ENCODE data around the gene AKT1. TPM values are rescaled to one million over a fixed set of nuclear protein-coding genes. Genes with fewer than 3 reads are reported as not detected.

The AKT1 gene
- polyA plus RNA-seq, 3 donors from 2014 or later: 14.8 to 23.3 (median 21.3) TPM

Other genes with a start within 250 kb of the AKT1 start
- gene C14orf180, start 216.0 kb downstream of the AKT1 start, polyA plus RNA-seq: not detected
- gene TMEM179, start 191.0 kb downstream of the AKT1 start, polyA plus RNA-seq: not detected
- gene INF2, start 106.1 kb downstream of the AKT1 start, polyA plus RNA-seq: 1 to 10 TPM in 2 of 3 donors, not detected in 1; 1.5 to 2.5 TPM
- gene ADSS1, start 71.5 kb downstream of the AKT1 start, polyA plus RNA-seq: 1 to 10 TPM in 2 of 3 donors, under 1 TPM in 1; 0.43 to 2.4 (median 1.2) TPM
- gene SIVA1, start 42.6 kb downstream of the AKT1 start, polyA plus RNA-seq: 100 to 1,000 TPM; 155 to 321 (median 203) TPM
- 1 to 10 TPM in 2 of 3 donors, under 1 TPM in 1; 0.25 to 2.4 (median 2.0) TPM for gene ZBTB42, start 5.4 kb upstream of the AKT1 start, polyA plus RNA-seq
- not detected for gene CEP170B, start 69.5 kb upstream of the AKT1 start, polyA plus RNA-seq
- 10 to 100 TPM in 2 of 3 donors, 1 to 10 TPM in 1; 2.3 to 49.3 (median 19.7) TPM for gene PLD4, start 129.1 kb upstream of the AKT1 start, polyA plus RNA-seq
- not detected for gene AHNAK2, start 182.6 kb upstream of the AKT1 start, polyA plus RNA-seq
- under 1 TPM in 2 of 3 donors, not detected in 1; 0.37 to 0.57 TPM for gene CLBA1, start 190.0 kb upstream of the AKT1 start, polyA plus RNA-seq
- gene CDCA4, start 225.3 kb upstream of the AKT1 start, polyA plus RNA-seq: 10 to 100 TPM; 14.5 to 18.3 (median 14.6) TPM

All from immature natural killer cell (primary cell).